AG04450 (cell line): ENCODE data around the gene STARD9. TPM values are rescaled to one million over a fixed set of nuclear protein-coding genes. Genes with fewer than 3 reads are reported as not detected.

Experiments used
- CTCF ChIA-PET: fragments of 300-600, 350-600 bp; formaldehyde crosslinking; extraction: SDS; loops from one replicate; lab custom pipeline; 2022; ENCODE audit warnings: antibody characterized with exemption, inconsistent platforms; lab: Charles Lee
- POLR2A ChIA-PET: fragments of 350-600 bp; formaldehyde crosslinking; extraction: SDS; loops from one replicate; lab custom pipeline; 2021; ENCODE audit warnings: antibody characterized with exemption, inconsistent platforms; lab: Yijun Ruan, JAX
- DNase-seq: peaks from one replicate; pipeline ENCODE4 v3.0.0-alpha.2; 2011; ENCODE audit warnings: low read depth, low spot score
- H3K27ac ChIP-seq: one replicate; pipeline ENCODE4 v1.5.1; 2012; ENCODE audit warnings: low read depth, low read length, control low read depth
- H3K27me3 ChIP-seq: one replicate; pipeline ENCODE4 v1.6.0; 2012; ENCODE audit warnings: low read length; ENCODE audit not compliant: control insufficient read depth, insufficient read depth
- H3K4me3 ChIP-seq: 2 replicates; pipeline ENCODE4 v1.5.1; 2011; ENCODE audit warnings: mild to moderate bottlenecking, low read depth, low read length, control low read depth
- H3K9me3 ChIP-seq: 2 replicates; pipeline ENCODE4 v1.5.1; 2012; ENCODE audit warnings: low read length; ENCODE audit not compliant: control insufficient read depth, insufficient read depth
- CTCF ChIP-seq: IDR thresholded peaks from 2 replicates; pipeline ENCODE4 v1.5.1; 2011; ENCODE audit warnings: low read depth, low read length, control low read depth, inconsistent platforms
- polyA plus RNA-seq: library from polyadenylated mRNA; depleted of rRNA; stranded (reverse); fragments of >200 nt; gene quantifications from 2 replicates; pipeline ENCODE4 v1.2.3, GENCODE V29; 2011

The STARD9 gene
- polyA plus RNA-seq, 1 experiment = 2.2 TPM

GRCh38 chr15:42721916-42722315 is 146.5 kb downstream of the STARD9 start:
- H3K27ac ChIP-seq = no peak overlapping the region
- ChIA-PET POLR2A (interaction anchor here (0.5 kb wide), 1 partner anchor 205 kb away, joined by 3 read pairs; no protein-coding TSS in a partner anchor), CTCF (interaction anchor here (0.5 to 0.8 kb wide), 2 partner anchors 8 to 302 kb away, joined by 3 to 5 read pairs; no protein-coding TSS in a partner anchor)
- no peaks in the 10 kb centered on the region for H3K27me3 ChIP-seq
- DNase-seq = no peak
- H3K9me3 ChIP-seq = no peaks in the 10 kb centered on the region
- no peak for TF ChIP-seq CTCF
- H3K4me3 ChIP-seq = no peak overlapping the region

- POLR2A ChIA-PET = no interaction called here
- Histone ChIP-seq H3K27me3 (no peaks in the 10 kb centered on the region), H3K27ac (no peak overlapping the region), H3K4me3 (no peak overlapping the region), H3K9me3 (no peaks in the 10 kb centered on the region)
- CTCF ChIA-PET = interaction anchor here (0.5 to 1.7 kb wide), 5 partner anchors 9 to 1496 kb away, joined by 3 to 5 read pairs (median 3); no protein-coding TSS in a partner anchor
- TF ChIP-seq CTCF = no peak
- no peak for DNase-seq
These were observed 147.7 kb downstream of the STARD9 start for GRCh38 chr15:42723068-42723467.

GRCh38 chr15:42724276-42724675 is 148.9 kb downstream of the STARD9 start:
- ChIA-PET POLR2A (no interaction called here), CTCF (interaction anchor here (0.6 to 1.7 kb wide), 2 partner anchors 21 to 201 kb away, joined by 5 to 6 read pairs; no protein-coding TSS in a partner anchor)
- Histone ChIP-seq H3K4me3 (no peak overlapping the region), H3K27me3 (no peaks in the 10 kb centered on the region), H3K27ac (no peak overlapping the region), H3K9me3 (no peaks in the 10 kb centered on the region)
- no peak for TF ChIP-seq CTCF
- DNase-seq = no peak

- Histone ChIP-seq H3K4me3 (no peak overlapping the region), H3K27me3 (no peaks in the 10 kb centered on the region), H3K9me3 (no peaks in the 10 kb centered on the region), H3K27ac (no peak overlapping the region)
- no peak for DNase-seq
- TF ChIP-seq CTCF = no peak
- POLR2A ChIA-PET = interaction anchor here (0.6 kb wide), 2 partner anchors 9 to 10 kb away, joined by 4 to 6 read pairs; no protein-coding TSS in a partner anchor
- CTCF ChIA-PET = interaction anchor here (0.6 kb wide), 1 partner anchor 126 kb away, joined by 4 read pairs; no protein-coding TSS in a partner anchor
These were observed 150.0 kb downstream of the STARD9 start for GRCh38 chr15:42725331-42725903.

GRCh38 chr15:42726114-42726513 is 150.7 kb downstream of the STARD9 start:
- CTCF ChIA-PET = interaction anchor here (0.6 kb wide), 1 partner anchor 125 kb away, joined by 4 read pairs; no protein-coding TSS in a partner anchor
- H3K27ac ChIP-seq = no peak overlapping the region
- H3K9me3 ChIP-seq = no peaks in the 10 kb centered on the region
- no peaks in the 10 kb centered on the region for H3K27me3 ChIP-seq
- H3K4me3 ChIP-seq = no peak overlapping the region
- TF ChIP-seq CTCF = no peak
- DNase-seq = no peak
- POLR2A ChIA-PET = interaction anchor here (0.6 kb wide), 1 partner anchor 11 kb away, joined by 4 read pairs; no protein-coding TSS in a partner anchor
